ENCODE measurements around the gene FAM72D. TPM values are rescaled to one million over a fixed set of nuclear protein-coding genes. Genes with fewer than 3 reads are reported as not detected.
"Not testable (repeated sequence)": the region's sequence is repeated elsewhere in the genome, so short reads cannot be mapped to it uniquely, and the experiment has no call there.

FAM72D gene
- under 1 TPM in 1 of 3 donors, not detected in 2; 0.16 TPM for polyA plus RNA-seq

GRCh38 chr1:145095284-145096057 is at the start of gene FAM72D, which contains the start of gene SRGAP2B:
Gene FAM72D, plus strand, starts transcription at chr1:145095974. Its CDS starts 874 bp downstream, at chr1:145096848.
Gene SRGAP2B, minus strand, starts transcription at chr1:145095328. Its CDS starts 2,427 bp downstream, at chr1:145092901.
- not testable (repeated sequence) for DNase-seq; H3K27ac Mint-ChIP-seq; H3K36me3 Mint-ChIP-seq; H3K4me1 Mint-ChIP-seq; H3K27me3 Mint-ChIP-seq (ENCODE audit: low read depth in 3 of 3); H3K9me3 Mint-ChIP-seq
- peak within 1 kb of the TSS in 4 of 5 donors; percentile 47 to 94 (median 70) for H3K4me3 Mint-ChIP-seq

DNA sequence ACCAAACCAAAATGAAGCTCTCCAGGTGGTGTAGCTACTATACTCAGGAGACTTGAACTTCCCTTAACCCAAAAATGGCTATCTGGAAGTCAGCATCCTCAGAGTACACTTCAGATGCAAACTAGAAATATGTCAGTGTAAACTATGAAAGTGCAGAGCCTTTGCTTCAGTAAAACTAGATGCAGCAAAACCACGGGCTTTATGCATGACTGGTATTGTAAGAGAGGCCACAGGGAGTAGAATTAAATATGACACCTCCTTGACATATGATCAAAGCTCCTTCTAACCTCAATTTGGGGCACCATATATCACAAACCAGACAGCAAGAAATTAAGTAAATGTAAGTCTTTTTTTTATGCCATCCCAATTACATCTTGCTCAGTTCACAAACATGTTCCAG is 48.2 kb upstream of the FAM72D start:
- H3K4me1 Mint-ChIP-seq; H3K27ac Mint-ChIP-seq; H3K9me3 Mint-ChIP-seq; DNase-seq; H3K27me3 Mint-ChIP-seq (ENCODE audit: low read depth in 3 of 3); H3K4me3 Mint-ChIP-seq; H3K36me3 Mint-ChIP-seq: not testable (repeated sequence)

- not testable (repeated sequence) for H3K27me3 Mint-ChIP-seq (ENCODE audit: low read depth in 3 of 3); H3K27ac Mint-ChIP-seq; H3K36me3 Mint-ChIP-seq; DNase-seq; H3K4me1 Mint-ChIP-seq; H3K4me3 Mint-ChIP-seq; H3K9me3 Mint-ChIP-seq
Observed at GRCh38 chr1:145048181-145048856, 47.5 kb upstream of the FAM72D start.

GRCh38 chr1:145052019-145052776 is 43.6 kb upstream of the FAM72D start:
- H3K4me1 Mint-ChIP-seq; H3K36me3 Mint-ChIP-seq; H3K9me3 Mint-ChIP-seq; H3K27ac Mint-ChIP-seq; H3K27me3 Mint-ChIP-seq (ENCODE audit: low read depth in 3 of 3); H3K4me3 Mint-ChIP-seq; DNase-seq: not testable (repeated sequence)

DNA sequence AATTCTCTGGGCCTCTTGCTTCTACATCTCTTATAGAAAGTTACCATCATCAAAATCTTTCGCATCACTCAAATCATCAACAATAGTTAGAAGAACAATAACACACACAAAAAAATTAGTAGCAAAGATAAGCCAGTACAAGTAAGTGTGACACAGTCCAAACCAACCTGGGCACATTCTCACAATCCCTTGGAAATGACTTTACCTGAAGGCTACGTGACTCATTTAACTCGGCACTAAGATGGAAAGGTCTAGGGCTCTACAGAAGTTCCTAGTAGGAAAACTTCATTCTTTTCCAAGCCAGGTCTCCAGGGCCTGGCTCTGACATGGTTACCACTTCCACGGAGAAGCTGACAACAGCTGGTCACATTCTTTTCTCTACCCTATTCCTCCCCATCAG is 42.3 kb upstream of the FAM72D start:
- not testable (repeated sequence) for H3K36me3 Mint-ChIP-seq; H3K4me3 Mint-ChIP-seq; H3K4me1 Mint-ChIP-seq; H3K9me3 Mint-ChIP-seq; H3K27me3 Mint-ChIP-seq (ENCODE audit: low read depth in 3 of 3); H3K27ac Mint-ChIP-seq; DNase-seq

- H3K27ac Mint-ChIP-seq = not testable (repeated sequence)
Observed at GRCh38 chr1:145055217-145055760, 40.5 kb upstream of the FAM72D start.

DNA sequence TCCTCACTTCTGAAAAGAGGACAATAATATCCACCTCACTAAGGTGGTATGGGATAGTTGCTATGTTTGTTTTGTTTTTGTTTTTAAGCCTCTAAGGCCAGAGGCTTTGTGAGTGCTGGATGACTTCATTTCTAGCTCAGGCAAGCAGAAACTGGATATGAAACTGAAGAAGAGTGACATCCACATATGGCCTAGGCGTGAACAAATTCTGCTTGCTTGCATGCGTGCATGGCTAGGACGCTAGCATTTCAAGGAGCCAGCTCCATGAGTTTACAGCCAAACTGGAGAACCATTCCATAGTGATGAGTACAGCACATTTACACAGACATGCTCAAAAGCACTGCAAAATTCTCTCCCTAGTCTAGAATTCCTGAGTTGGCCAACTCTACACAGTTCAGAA is 37.6 kb upstream of the FAM72D start:
- DNase-seq; H3K9me3 Mint-ChIP-seq; H3K27me3 Mint-ChIP-seq (ENCODE audit: low read depth in 3 of 3); H3K4me3 Mint-ChIP-seq; H3K4me1 Mint-ChIP-seq; H3K27ac Mint-ChIP-seq; H3K36me3 Mint-ChIP-seq: not testable (repeated sequence)

More at GRCh38 chr1:145055217-145055760, 40.5 kb upstream of the FAM72D start:
- H3K4me1 Mint-ChIP-seq; DNase-seq; H3K9me3 Mint-ChIP-seq; H3K36me3 Mint-ChIP-seq; H3K4me3 Mint-ChIP-seq; H3K27me3 Mint-ChIP-seq (ENCODE audit: low read depth in 3 of 3): not testable (repeated sequence)

GRCh38 chr1:145063285-145063684 is 32.5 kb upstream of the FAM72D start:
- H3K27me3 Mint-ChIP-seq (ENCODE audit: low read depth in 3 of 3); H3K27ac Mint-ChIP-seq; H3K4me1 Mint-ChIP-seq; DNase-seq; H3K4me3 Mint-ChIP-seq; H3K9me3 Mint-ChIP-seq; H3K36me3 Mint-ChIP-seq: not testable (repeated sequence)

- H3K9me3 Mint-ChIP-seq; H3K4me1 Mint-ChIP-seq; H3K27me3 Mint-ChIP-seq (ENCODE audit: low read depth in 3 of 3); H3K27ac Mint-ChIP-seq; H3K36me3 Mint-ChIP-seq; H3K4me3 Mint-ChIP-seq; DNase-seq: not testable (repeated sequence)
Observed at GRCh38 chr1:145063941-145064648, 31.7 kb upstream of the FAM72D start.

DNA sequence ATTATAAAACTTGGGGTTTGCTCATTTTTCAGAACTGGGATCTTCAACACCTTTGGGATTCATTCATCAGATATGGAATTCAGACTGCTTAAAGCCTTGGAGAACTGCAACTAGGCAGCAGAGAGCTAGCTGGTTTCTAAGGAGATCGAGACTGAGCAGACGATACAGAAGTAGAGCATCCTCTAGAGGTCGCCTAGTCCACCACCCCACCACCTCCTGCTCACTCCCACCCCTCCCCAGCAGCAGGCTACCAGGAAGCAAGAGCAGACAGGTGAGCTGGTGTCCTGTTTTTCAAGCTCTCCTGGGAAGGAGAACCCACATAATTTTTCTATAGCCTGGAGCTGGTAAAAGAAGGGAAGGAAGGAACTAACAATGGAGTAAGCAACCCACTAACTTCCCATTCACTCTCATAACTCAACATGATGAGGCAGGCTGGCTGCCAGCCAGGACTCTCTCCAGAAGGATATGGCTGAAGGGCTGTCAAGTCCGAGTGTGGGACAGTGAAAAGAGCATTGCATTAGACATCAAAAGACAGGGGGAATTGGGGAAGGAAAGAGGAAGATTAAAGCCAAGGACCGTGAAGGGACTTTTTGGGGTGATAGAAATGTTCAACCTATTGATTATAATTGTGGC is 30.5 kb upstream of the FAM72D start:
- H3K9me3 Mint-ChIP-seq, H3K4me1 Mint-ChIP-seq: not testable (repeated sequence)

DNA sequence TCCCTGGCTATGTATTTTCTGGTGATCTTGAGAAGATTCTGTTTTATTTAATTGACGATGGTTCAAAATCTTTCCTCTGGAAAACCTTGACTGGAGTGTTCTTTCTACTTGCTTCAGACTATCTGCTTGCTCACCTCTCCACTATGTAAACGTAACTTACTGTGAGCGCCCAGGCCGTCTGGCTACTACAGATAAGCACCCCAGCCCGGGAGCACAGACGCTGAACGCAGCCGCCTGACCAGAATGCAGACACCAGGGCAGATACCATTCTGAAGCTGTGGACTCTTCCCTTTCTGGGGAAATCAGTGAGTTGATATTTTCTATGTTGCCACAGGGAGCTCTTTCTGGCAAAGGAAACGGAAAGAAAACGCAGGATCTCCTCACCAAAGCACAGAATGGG is 29.3 kb upstream of the FAM72D start:
- H3K27ac Mint-ChIP-seq; DNase-seq; H3K9me3 Mint-ChIP-seq; H3K4me3 Mint-ChIP-seq; H3K27me3 Mint-ChIP-seq (ENCODE audit: low read depth in 3 of 3); H3K36me3 Mint-ChIP-seq; H3K4me1 Mint-ChIP-seq: not testable (repeated sequence)

More for the DNA sequence above, 30.5 kb upstream of the FAM72D start:
- not testable (repeated sequence) for H3K27ac Mint-ChIP-seq; H3K27me3 Mint-ChIP-seq (ENCODE audit: low read depth in 3 of 3); H3K4me3 Mint-ChIP-seq; H3K36me3 Mint-ChIP-seq
- DNase-seq = peak in 1 of 3 donors; percentile 0

DNA sequence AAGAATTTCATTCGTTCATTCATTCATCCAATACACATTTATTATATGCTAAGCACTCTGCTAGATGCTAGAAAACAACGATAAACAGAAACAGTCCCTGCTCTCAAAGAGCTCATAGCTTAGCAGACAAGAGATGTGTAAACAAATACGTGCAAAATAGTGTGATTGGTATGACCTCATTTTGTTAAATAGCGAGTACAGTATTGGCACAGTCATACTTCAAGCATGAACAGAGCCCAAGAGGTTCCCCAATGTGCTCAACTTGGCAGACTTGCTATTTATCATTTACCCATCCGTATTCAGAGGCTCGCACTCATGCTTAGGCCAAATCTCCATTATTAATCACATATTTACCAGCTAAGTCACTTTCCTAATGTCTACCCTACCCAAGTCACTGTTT is 24.2 kb upstream of the FAM72D start:
- H3K27ac Mint-ChIP-seq; H3K4me1 Mint-ChIP-seq; H3K27me3 Mint-ChIP-seq (ENCODE audit: low read depth in 3 of 3); H3K9me3 Mint-ChIP-seq; DNase-seq; H3K36me3 Mint-ChIP-seq; H3K4me3 Mint-ChIP-seq: not testable (repeated sequence)

GRCh38 chr1:145074021-145074559 is 21.7 kb upstream of the FAM72D start:
- H3K4me3 Mint-ChIP-seq; H3K9me3 Mint-ChIP-seq; DNase-seq; H3K36me3 Mint-ChIP-seq; H3K4me1 Mint-ChIP-seq; H3K27me3 Mint-ChIP-seq (ENCODE audit: low read depth in 3 of 3); H3K27ac Mint-ChIP-seq: not testable (repeated sequence)
